CD4-positive, alpha-beta T cell (primary cell): ENCODE measurements around the gene PPP1R26. TPM values are rescaled to one million over a fixed set of nuclear protein-coding genes. Genes with fewer than 3 reads are reported as not detected.

Experiments used
- ATAC-seq: fragments of 200-7000 bp; cut with Tn5 transposase; one replicate; pipeline ENCODE4 v1.10.0; 2022; ENCODE audit warnings: mild to moderate bottlenecking; ENCODE audit not compliant: poor library complexity
- CTCF ChIA-PET: fragments of 350-600 bp; sonication (Branson Sonifier 250); formaldehyde crosslinking; loops from one replicate; lab custom pipeline; 2021; ENCODE audit warnings: antibody characterized with exemption, inconsistent platforms; lab: Charles Lee
- POLR2A ChIA-PET: fragments of 350-600 bp; sonication (Branson Sonifier 250); formaldehyde crosslinking; loops from one replicate; lab custom pipeline; 2021; ENCODE audit warnings: antibody characterized with exemption, inconsistent platforms; lab: Charles Lee
- DNase-seq, 14 experiments: peaks; one replicate each; pipeline ENCODE4 v3.0.0-alpha.2; 2013 to 2020; ENCODE audit warnings: mixed read lengths in 2 of 14
- H3K27ac ChIP-seq, 2 donors: one replicate each; pipeline versions ENCODE4 v1.5.1 to v1.7.0; 2013; ENCODE audit warnings: low read length in 2 of 2, low read depth in 1 of 2, mild to moderate bottlenecking in 1 of 2
- H3K27me3 ChIP-seq, 2 experiments: 1 replicate in 1 of 2; 2 replicates in 1 of 2; pipeline versions ENCODE4 v1.6.1 to v1.7.0; 2013; ENCODE audit warnings: low read length in 2 of 2, control low read depth in 1 of 2, mild to moderate bottlenecking in 1 of 2, moderate library complexity in 1 of 2; ENCODE audit not compliant: insufficient read depth in 2 of 2, control insufficient read depth in 1 of 2
- H3K36me3 ChIP-seq: one replicate; pipeline ENCODE4 v1.6.1; 2013; ENCODE audit warnings: low read length, control low read depth; ENCODE audit not compliant: insufficient read depth
- H3K4me1 ChIP-seq: one replicate; pipeline ENCODE4 v1.6.1; 2013; ENCODE audit warnings: low read length, control low read depth; ENCODE audit not compliant: insufficient read depth
- H3K4me3 ChIP-seq: one replicate; pipeline ENCODE4 v1.5.1; 2013; ENCODE audit warnings: mild to moderate bottlenecking, low read length, moderate library complexity
- H3K9me3 ChIP-seq, 2 experiments: 1 replicate in 1 of 2; 2 replicates in 1 of 2; pipeline versions ENCODE4 v1.6.1 to v1.7.0; 2013; ENCODE audit warnings: low read length in 2 of 2, mild to moderate bottlenecking in 2 of 2, control low read depth in 1 of 2, moderate library complexity in 1 of 2; ENCODE audit not compliant: control insufficient read depth in 1 of 2, insufficient read depth in 1 of 2
- H3K27ac Mint-ChIP-seq: one replicate; pipeline ENCODE4 v1.8.0; 2020; ENCODE audit warnings: mixed read lengths
- H3K27me3 Mint-ChIP-seq: one replicate; pipeline ENCODE4 v1.8.0; 2021; ENCODE audit warnings: mixed read lengths
- H3K36me3 Mint-ChIP-seq: one replicate; pipeline ENCODE4 v1.8.0; 2021; ENCODE audit warnings: low read depth, mixed read lengths
- H3K4me1 Mint-ChIP-seq: one replicate; pipeline ENCODE4 v1.8.0; 2021; ENCODE audit warnings: low read depth, mixed read lengths
- H3K4me3 Mint-ChIP-seq: one replicate; pipeline ENCODE4 v1.8.0; 2020; ENCODE audit warnings: mild to moderate bottlenecking, mixed read lengths
- H3K9me3 Mint-ChIP-seq: one replicate; pipeline ENCODE4 v1.8.0; 2020; ENCODE audit warnings: mixed read lengths
- CTCF ChIP-seq: fragments of 200-600 bp; IDR thresholded peaks from one replicate; pipeline ENCODE4 v1.8.0; 2022; ENCODE audit warnings: antibody characterized with exemption, mild to moderate bottlenecking
- intact Hi-C, 2 experiments: fragments of 100-400 bp; cut with DNase I in 1 of 2; cut with micrococcal nuclease in 1 of 2; formaldehyde crosslinking; loops; one replicate each; pipeline versions ENCODE4 v1.15.1 to v1.9.0; 2023 to 2025; cut with DNase I, micrococcal nuclease
- total RNA-seq, 174 experiments: library from RNA in 2 of 174; stranded (reverse) in 2 of 174; gene quantifications; one replicate each; pipeline ENCODE4 v1.2.3 and lab custom pipeline; 2021 to 2026

PPP1R26 gene
- total RNA-seq, 2 experiments from 2014 or later, result 0.27 to 0.47 TPM

GRCh38 chr9:135461936-135462335, 17.6 kb upstream of the PPP1R26 start:
- H3K4me1 Mint-ChIP-seq, result no peaks in the 10 kb centered on the region
- POLR2A ChIA-PET, result no interaction called here
- H3K4me3 ChIP-seq, result no peak overlapping the region
- peaks cover 0 to 4% of the 10 kb centered on the region in 2 experiments for H3K27me3 ChIP-seq
- no peaks in the 10 kb centered on the region for H3K4me1 ChIP-seq
- no peaks in the 10 kb centered on the region for H3K9me3 ChIP-seq
- CTCF ChIA-PET, result no interaction called here
- H3K4me3 Mint-ChIP-seq, result no peak overlapping the region
- no peaks in the 10 kb centered on the region for H3K36me3 Mint-ChIP-seq
- H3K27ac Mint-ChIP-seq, result no peak overlapping the region
- peaks cover 52% of the 10 kb centered on the region for H3K27me3 Mint-ChIP-seq
- ATAC-seq (no peak), DNase-seq (no peak)
- H3K27ac ChIP-seq, result no peak overlapping the region
- no peak for TF ChIP-seq CTCF
- H3K36me3 ChIP-seq, result no peaks in the 10 kb centered on the region
- no peaks in the 10 kb centered on the region for H3K9me3 Mint-ChIP-seq
- intact Hi-C loops, result no loop called here

GRCh38 chr9:135463140-135463539, 16.4 kb upstream of the PPP1R26 start:
- no peak for DNase-seq
- no peak overlapping the region for H3K4me3 ChIP-seq
- peaks cover 2% of the 10 kb centered on the region for H3K4me1 ChIP-seq
- no peak for TF ChIP-seq CTCF
- H3K27me3 ChIP-seq, result peaks cover 0 to 2% of the 10 kb centered on the region in 2 experiments
- H3K36me3 ChIP-seq, result no peaks in the 10 kb centered on the region
- H3K27me3 Mint-ChIP-seq, result peaks cover 50% of the 10 kb centered on the region
- H3K4me3 Mint-ChIP-seq, result no peak overlapping the region
- no peak overlapping the region for H3K27ac Mint-ChIP-seq
- no peaks in the 10 kb centered on the region for H3K9me3 ChIP-seq
- intact Hi-C loops, result no loop called here
- no peak overlapping the region for H3K27ac ChIP-seq
- no peaks in the 10 kb centered on the region for H3K9me3 Mint-ChIP-seq
- H3K4me1 Mint-ChIP-seq, result no peaks in the 10 kb centered on the region
- ATAC-seq, result no peak
- ChIA-PET CTCF (no interaction called here), POLR2A (no interaction called here)
- H3K36me3 Mint-ChIP-seq, result no peaks in the 10 kb centered on the region

- Histone ChIP-seq H3K27ac (no peak overlapping the region), H3K4me3 (no peak overlapping the region), H3K27me3 (peaks cover 0 to 2% of the 10 kb centered on the region in 2 experiments), H3K9me3 (no peaks in the 10 kb centered on the region), H3K36me3 (no peaks in the 10 kb centered on the region), H3K4me1 (peaks cover 12% of the 10 kb centered on the region)
- Mint-ChIP-seq H3K9me3 (no peaks in the 10 kb centered on the region), H3K36me3 (no peaks in the 10 kb centered on the region), H3K27ac (no peak overlapping the region), H3K4me1 (peaks cover 6% of the 10 kb centered on the region), H3K27me3 (peaks cover 53% of the 10 kb centered on the region), H3K4me3 (no peak overlapping the region)
- ChIA-PET CTCF (no interaction called here), POLR2A (no interaction called here)
- ATAC-seq (no peak), DNase-seq (no peak)
- TF ChIP-seq CTCF, result no peak
- intact Hi-C loops, result no loop called here
Measured at GRCh38 chr9:135464181-135464580, 15.4 kb upstream of the PPP1R26 start.
